ENCODE results near the gene ITGB7. TPM values are rescaled to one million over a fixed set of nuclear protein-coding genes. Genes with fewer than 3 reads are reported as not detected.

ITGB7 gene
- total RNA-seq, 1 donor from 2014 or later, result 137 TPM

DNA sequence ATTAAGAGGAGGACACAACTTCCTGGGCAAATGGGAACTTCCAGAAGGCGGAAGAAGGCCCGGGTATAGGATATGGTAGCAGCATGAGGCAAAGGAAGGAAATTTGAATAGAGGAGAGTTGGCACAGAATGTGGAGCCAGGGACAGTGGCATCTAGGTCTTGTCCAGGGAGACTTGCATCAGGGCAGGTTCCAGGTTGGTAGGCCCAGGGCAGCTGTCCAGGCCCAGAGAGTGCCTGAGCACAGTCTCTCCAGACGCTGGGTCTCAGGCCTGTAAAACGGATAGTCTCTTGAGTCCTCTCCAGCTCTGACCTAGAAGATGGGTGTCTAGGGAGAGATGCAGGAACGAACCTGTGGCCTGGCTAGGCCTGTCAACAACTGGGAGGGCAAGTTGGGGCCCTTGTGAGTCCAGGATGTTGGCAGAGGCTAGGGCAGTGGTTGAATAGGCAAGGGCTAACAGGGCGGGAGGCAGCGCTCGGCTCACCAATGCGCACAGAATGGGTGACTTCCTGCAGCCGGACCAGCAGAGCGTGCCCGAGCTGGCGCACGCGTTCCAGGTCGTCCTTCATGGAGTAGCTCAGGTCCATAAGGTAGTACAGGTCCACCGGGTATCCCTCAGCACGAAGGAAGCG is 9.9 kb downstream of the ITGB7 start:
- no peak overlapping the region for H3K4me3 Mint-ChIP-seq
- H3K27ac Mint-ChIP-seq, result peak overlapping the region; percentile 41
- H3K27me3 Mint-ChIP-seq, result no peaks in the 10 kb centered on the region
- TF ChIP-seq, protein P1, sequence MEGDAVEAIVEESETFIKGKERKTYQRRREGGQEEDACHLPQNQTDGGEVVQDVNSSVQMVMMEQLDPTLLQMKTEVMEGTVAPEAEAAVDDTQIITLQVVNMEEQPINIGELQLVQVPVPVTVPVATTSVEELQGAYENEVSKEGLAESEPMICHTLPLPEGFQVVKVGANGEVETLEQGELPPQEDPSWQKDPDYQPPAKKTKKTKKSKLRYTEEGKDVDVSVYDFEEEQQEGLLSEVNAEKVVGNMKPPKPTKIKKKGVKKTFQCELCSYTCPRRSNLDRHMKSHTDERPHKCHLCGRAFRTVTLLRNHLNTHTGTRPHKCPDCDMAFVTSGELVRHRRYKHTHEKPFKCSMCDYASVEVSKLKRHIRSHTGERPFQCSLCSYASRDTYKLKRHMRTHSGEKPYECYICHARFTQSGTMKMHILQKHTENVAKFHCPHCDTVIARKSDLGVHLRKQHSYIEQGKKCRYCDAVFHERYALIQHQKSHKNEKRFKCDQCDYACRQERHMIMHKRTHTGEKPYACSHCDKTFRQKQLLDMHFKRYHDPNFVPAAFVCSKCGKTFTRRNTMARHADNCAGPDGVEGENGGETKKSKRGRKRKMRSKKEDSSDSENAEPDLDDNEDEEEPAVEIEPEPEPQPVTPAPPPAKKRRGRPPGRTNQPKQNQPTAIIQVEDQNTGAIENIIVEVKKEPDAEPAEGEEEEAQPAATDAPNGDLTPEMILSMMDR (IDR thresholded peaks at IDR 0.05), result no peak
- no peak for DNase-seq
- H3K4me1 Mint-ChIP-seq, result peaks cover 49% of the 10 kb centered on the region
- POLR2A ChIA-PET, result interaction anchor here (0.6 to 6.1 kb wide), 10 partner anchors 10 to 272 kb away, joined by 3 to 66 read pairs (median 5); partner anchors contain the start of genes CSAD, EIF4B, ITGB7 and ZNF740
- H3K36me3 Mint-ChIP-seq (ENCODE audit: low read depth), result peaks cover 71% of the 10 kb centered on the region
- H3K9me3 Mint-ChIP-seq, result no peaks in the 10 kb centered on the region
- intact Hi-C loops (cut with micrococcal nuclease), result loop anchor here (1.0 kb wide), 1 partner anchor 38 kb away; no protein-coding TSS in a partner anchor
- CTCF ChIA-PET, result interaction anchor here (0.6 to 3.3 kb wide), 18 partner anchors 9 to 311 kb away, joined by 3 to 65 read pairs (median 5); partner anchors contain the start of genes CSAD, PFDN5, SOAT2 and SPRYD3
- ATAC-seq (ENCODE audit: low read depth), result no peak

DNA sequence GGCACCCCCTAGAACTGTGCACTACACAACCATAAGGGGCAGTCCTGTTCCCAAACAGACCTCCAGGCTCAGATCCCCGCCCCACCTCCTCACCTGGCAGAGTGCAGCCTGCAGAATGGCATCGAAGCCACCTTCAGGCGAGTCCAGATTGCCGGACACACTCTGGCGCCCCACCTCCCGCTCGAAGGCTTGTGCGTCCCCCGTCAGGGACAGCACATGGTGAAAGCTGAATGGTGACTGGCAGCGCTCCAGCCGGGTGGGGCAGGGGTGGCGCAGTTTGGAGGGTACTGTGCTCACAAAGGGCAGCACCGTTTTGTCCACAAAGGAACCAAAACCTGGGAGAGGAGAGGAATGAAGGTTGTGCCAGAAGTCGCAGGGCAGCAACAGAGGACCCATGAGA is 10.6 kb downstream of the ITGB7 start:
- CTCF ChIA-PET, result interaction anchor here (1.6 to 3.1 kb wide), 5 partner anchors 12 to 312 kb away, joined by 5 to 65 read pairs (median 13); no protein-coding TSS in a partner anchor
- peak overlapping the region; percentile 41 for H3K27ac Mint-ChIP-seq
- H3K36me3 Mint-ChIP-seq (ENCODE audit: low read depth), result peaks cover 78% of the 10 kb centered on the region
- H3K9me3 Mint-ChIP-seq, result no peaks in the 10 kb centered on the region
- H3K4me1 Mint-ChIP-seq, result peaks cover 45% of the 10 kb centered on the region
- ATAC-seq (ENCODE audit: low read depth) (no peak), DNase-seq (no peak)
- TF ChIP-seq, protein P1 (IDR thresholded peaks at IDR 0.05), result no peak
- intact Hi-C loops (cut with micrococcal nuclease), result no loop called here
- POLR2A ChIA-PET, result interaction anchor here (0.6 to 6.1 kb wide), 3 partner anchors 11 to 273 kb away, joined by 5 to 66 read pairs (median 48); partner anchors contain the start of genes CSAD, ITGB7 and ZNF740
- no peaks in the 10 kb centered on the region for H3K27me3 Mint-ChIP-seq
- no peak overlapping the region for H3K4me3 Mint-ChIP-seq

- Mint-ChIP-seq H3K4me3 (no peak overlapping the region), H3K36me3 (ENCODE audit: low read depth) (peaks cover 85% of the 10 kb centered on the region), H3K4me1 (peaks cover 37% of the 10 kb centered on the region), H3K27ac (peak overlapping the region; percentile 19), H3K27me3 (no peaks in the 10 kb centered on the region), H3K9me3 (no peaks in the 10 kb centered on the region)
- intact Hi-C loops (cut with micrococcal nuclease), result no loop called here
- TF ChIP-seq, protein P1 (IDR thresholded peaks at IDR 0.05), result no peak
- ATAC-seq (ENCODE audit: low read depth), result no peak
- ChIA-PET CTCF (interaction anchor here (0.6 to 1.5 kb wide), 7 partner anchors 11 to 134 kb away, joined by 3 to 8 read pairs (median 4); partner anchors contain the start of gene ESPL1), POLR2A (interaction anchor here (1.5 to 6.1 kb wide), 2 partner anchors 12 to 15 kb away, joined by 6 to 48 read pairs; partner anchors contain the start of genes CSAD, ITGB7 and ZNF740)
- no peak for DNase-seq
These were observed 11.3 kb downstream of the ITGB7 start for GRCh38 chr12:53195516-53196420.

- ATAC-seq (ENCODE audit: low read depth) (no peak), DNase-seq (no peak)
- H3K4me3 Mint-ChIP-seq, result no peak overlapping the region
- H3K4me1 Mint-ChIP-seq, result peaks cover 33% of the 10 kb centered on the region
- H3K27ac Mint-ChIP-seq, result no peak overlapping the region
- intact Hi-C loops (cut with micrococcal nuclease), result no loop called here
- CTCF ChIA-PET, result interaction anchor here (0.9 to 1.5 kb wide), 6 partner anchors 12 to 126 kb away, joined by 3 to 8 read pairs (median 4); partner anchors contain the start of gene ESPL1
- H3K9me3 Mint-ChIP-seq, result no peaks in the 10 kb centered on the region
- H3K36me3 Mint-ChIP-seq (ENCODE audit: low read depth), result peaks cover 82% of the 10 kb centered on the region
- H3K27me3 Mint-ChIP-seq, result no peaks in the 10 kb centered on the region
- TF ChIP-seq, protein P1 (IDR thresholded peaks at IDR 0.05), result no peak
- POLR2A ChIA-PET, result interaction anchor here (1.0 to 6.1 kb wide), 3 partner anchors 12 to 17 kb away, joined by 3 to 48 read pairs (median 6); partner anchors contain the start of genes CSAD, ITGB7 and ZNF740
These were observed 12.1 kb downstream of the ITGB7 start for GRCh38 chr12:53194973-53195372.
